NB4 (cell line): Measurements from ENCODE around the gene SANBR.
A peak's percentile ranks its signal among the peaks of the same experiment; 100 is the strongest.
"Not testable (repeated sequence)": the region's sequence is repeated elsewhere in the genome, so short reads cannot be mapped to it uniquely, and the experiment has no call there.

Experiments
- DNase-seq: peaks from one replicate; pipeline ENCODE4 v3.0.0; 2010; ENCODE audit warnings: low read depth
- H3K4me3 ChIP-seq: one replicate; pipeline ENCODE4 v1.5.1; 2011; ENCODE audit warnings: mild to moderate bottlenecking, low read depth, low read length, moderate library complexity
- CTCF ChIP-seq: IDR thresholded peaks from one replicate; pipeline ENCODE4 v1.5.1; 2012; ENCODE audit warnings: low read depth, low read length
- MYC ChIP-seq: IDR thresholded peaks from 2 replicates; pipeline ENCODE4 v1.6.1; 2011; ENCODE audit warnings: low read depth, low read length
- POLR2A ChIP-seq: IDR thresholded peaks from 2 replicates; pipeline ENCODE4 v1.6.1; 2011; ENCODE audit warnings: mild to moderate bottlenecking; ENCODE audit not compliant: insufficient read length; ENCODE audit errors: extremely low read depth
- TF ChIP-seq, protein P1 (sequence below): IDR thresholded peaks from 2 replicates; pipeline ENCODE4 v1.6.1; 2011; ENCODE audit warnings: low read depth, low read length

The SANBR gene

GRCh38 chr2:61018318-61018755, 47.3 kb upstream of the SANBR start:
- peak overlapping the region; percentile 89 for H3K4me3 ChIP-seq
- no peak for DNase-seq
- TF ChIP-seq CTCF (no peak), MYC (no peak), POLR2A (no peak)
- TF ChIP-seq, protein P1, sequence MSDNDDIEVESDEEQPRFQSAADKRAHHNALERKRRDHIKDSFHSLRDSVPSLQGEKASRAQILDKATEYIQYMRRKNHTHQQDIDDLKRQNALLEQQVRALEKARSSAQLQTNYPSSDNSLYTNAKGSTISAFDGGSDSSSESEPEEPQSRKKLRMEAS = peak; percentile 40; the same call in 1 of the 2 replicates

GRCh38 chr2:61018798-61019197, 46.9 kb upstream of the SANBR start:
- TF ChIP-seq POLR2A (no peak), CTCF (no peak), MYC (no peak)
- TF ChIP-seq, protein P1 = no peak
- DNase-seq = no peak
- H3K4me3 ChIP-seq = peak overlapping the region; percentile 89

DNA sequence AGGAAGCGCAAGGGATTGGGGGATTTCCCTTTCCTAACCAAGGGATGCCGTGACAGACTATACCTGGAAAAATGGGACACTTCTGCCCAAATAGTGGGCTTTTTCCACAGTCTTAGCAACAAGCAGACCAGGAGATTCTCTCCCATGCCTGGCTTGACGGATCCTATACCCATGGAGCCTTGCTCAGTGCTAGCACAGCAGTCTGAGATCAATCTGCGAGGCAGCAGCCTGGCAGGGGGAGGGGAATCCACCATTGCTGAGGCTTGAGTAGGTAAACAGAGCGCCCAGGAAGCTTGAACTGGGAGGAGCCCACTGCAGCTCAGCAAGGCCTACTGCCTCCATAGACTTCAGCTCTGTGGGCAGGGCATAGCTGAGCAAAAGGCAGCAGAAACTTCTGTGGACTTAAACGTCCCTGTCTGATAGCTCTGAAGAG, 44.4 kb upstream of the SANBR start:
- TF ChIP-seq POLR2A = no peak
- no peak for TF ChIP-seq MYC
- no peak for TF ChIP-seq CTCF
- TF ChIP-seq, protein P1 = no peak
- no peak for DNase-seq
- no peak overlapping the region for H3K4me3 ChIP-seq

- no peak for DNase-seq
- H3K4me3 ChIP-seq = no peak overlapping the region
- no peak for TF ChIP-seq CTCF
- no peak for TF ChIP-seq POLR2A
- TF ChIP-seq MYC = no peak
- TF ChIP-seq, protein P1 = no peak
Observed at GRCh38 chr2:61023670-61024069, 42.0 kb upstream of the SANBR start.

DNA sequence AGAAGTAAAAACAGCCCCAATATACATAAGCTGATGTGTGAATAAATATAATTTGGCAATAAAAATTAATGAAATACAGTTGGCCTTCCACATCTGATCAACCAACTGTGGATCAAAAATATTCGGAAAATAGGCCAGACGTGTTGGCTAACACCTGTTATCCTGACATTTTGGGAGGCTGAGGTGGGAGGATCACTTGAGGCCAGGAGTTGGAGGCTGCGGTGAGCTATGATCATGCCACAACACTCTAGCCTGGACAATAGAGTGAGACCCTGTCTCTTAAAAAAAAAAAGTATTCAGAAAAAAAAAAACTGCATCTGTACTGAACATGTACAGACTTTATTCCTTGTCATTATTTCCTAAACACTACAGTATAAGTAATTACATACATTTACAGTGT, 36.1 kb upstream of the SANBR start:
- DNase-seq = no peak
- TF ChIP-seq MYC (no peak), CTCF (no peak), POLR2A (no peak)
- TF ChIP-seq, protein P1 = no peak
- no peak overlapping the region for H3K4me3 ChIP-seq

DNA sequence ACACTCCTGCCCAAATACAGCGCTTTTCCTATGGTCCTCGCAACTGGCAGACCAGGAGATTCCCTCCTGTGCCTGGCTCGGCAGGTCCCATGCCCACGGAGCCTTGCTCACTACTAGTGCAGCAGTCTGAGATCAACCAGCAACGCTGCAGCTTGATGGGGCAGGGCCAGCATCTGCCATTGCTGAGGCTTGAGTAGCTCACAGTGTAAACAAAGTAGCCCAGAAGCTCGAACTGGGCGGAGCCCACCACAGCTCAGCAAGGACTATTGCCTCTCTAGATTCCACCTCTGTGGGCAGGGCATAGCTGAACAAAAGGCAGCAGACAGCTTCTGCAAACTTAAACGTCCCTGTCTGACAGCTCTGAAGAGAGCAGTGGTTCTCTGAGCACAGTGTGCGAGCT, 31.1 kb upstream of the SANBR start:
- H3K4me3 ChIP-seq, DNase-seq: not testable (repeated sequence)

DNA sequence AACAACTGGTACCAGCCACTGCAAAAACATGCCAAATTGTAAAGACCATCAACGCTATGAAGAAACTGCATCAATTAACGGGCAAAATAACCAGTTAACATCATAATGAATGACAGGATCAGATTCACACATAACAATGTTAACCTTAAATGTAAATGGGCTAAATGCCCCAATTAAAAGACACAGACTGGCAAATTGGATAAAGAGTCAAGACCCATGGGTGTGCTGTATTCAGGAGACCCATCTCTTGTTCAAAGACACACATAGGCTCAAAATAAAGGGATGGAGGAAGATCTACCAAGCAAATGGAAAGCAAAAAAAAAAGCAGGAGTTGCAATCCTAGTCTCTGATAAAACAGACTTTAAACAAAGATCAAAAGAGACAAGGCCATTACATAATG, 29.0 kb upstream of the SANBR start:
- H3K4me3 ChIP-seq, DNase-seq: not testable (repeated sequence)
